A673 (cell line): ENCODE results near the gene PPM1N. TPM values are rescaled to one million over a fixed set of nuclear protein-coding genes. Genes with fewer than 3 reads are reported as not detected.

Experiments used
- BruUV-seq: library from RNA; stranded (reverse); fragments of 400-500 nt; replicated peaks from 2 replicates; lab custom pipeline; 2021; lab: Mats Ljungman, UMichigan
- CTCF ChIA-PET: fragments of 300-600 bp; sonication (Branson Sonifier 250); formaldehyde crosslinking; loops from one replicate; lab custom pipeline; 2022; ENCODE audit warnings: antibody characterized with exemption; lab: Charles Lee
- POLR2A ChIA-PET: fragments of 300-600 bp; sonication (Branson Sonifier 250); formaldehyde crosslinking; loops from one replicate; lab custom pipeline; 2022; ENCODE audit warnings: antibody characterized with exemption; ENCODE audit not compliant: low non-redundant PET; lab: Charles Lee
- DNase-seq: peaks from one replicate; pipeline ENCODE4 v3.0.0-alpha.2; 2015; ENCODE audit warnings: low spot score
- H3K27ac ChIP-seq: fragments of 200-600 bp; sonication (generic); 2 replicates; pipeline ENCODE4 v1.5.1; 2016; ENCODE audit warnings: mixed run types, low read depth, mild to moderate bottlenecking, mixed read lengths, antibody characterized with exemption, low read length; ENCODE audit not compliant: poor library complexity, severe bottlenecking
- H3K27me3 ChIP-seq: fragments of 200-600 bp; sonication (generic); replicated peaks from 2 replicates; pipeline ENCODE4 v1.6.1; 2017; ENCODE audit warnings: mixed run types, low read depth, mild to moderate bottlenecking, mixed read lengths, antibody characterized with exemption, low read length; ENCODE audit not compliant: insufficient read depth, poor library complexity
- H3K36me3 ChIP-seq: fragments of 200-600 bp; sonication (generic); 2 replicates; pipeline ENCODE4 v1.6.1; 2016; ENCODE audit warnings: mixed run types, mild to moderate bottlenecking, mixed read lengths, antibody characterized with exemption, low read length; ENCODE audit not compliant: insufficient read depth, poor library complexity, severe bottlenecking
- H3K4me1 ChIP-seq: fragments of 200-600 bp; sonication (generic); 2 replicates; pipeline ENCODE4 v1.6.1; 2017; ENCODE audit warnings: mixed run types, mild to moderate bottlenecking, mixed read lengths, antibody characterized with exemption, low read length; ENCODE audit not compliant: insufficient read depth, poor library complexity, severe bottlenecking
- H3K4me3 ChIP-seq: fragments of 200-600 bp; sonication (generic); 2 replicates; pipeline ENCODE4 v1.5.1; 2016; ENCODE audit warnings: low read depth, mixed run types, mild to moderate bottlenecking, mixed read lengths, low read length; ENCODE audit not compliant: poor library complexity, severe bottlenecking
- H3K9me3 ChIP-seq: fragments of 200-600 bp; sonication (generic); 2 replicates; pipeline ENCODE4 v1.6.1; 2016; ENCODE audit warnings: mixed run types, low read depth, mild to moderate bottlenecking, mixed read lengths, antibody characterized with exemption, low read length; ENCODE audit not compliant: poor library complexity, severe bottlenecking
- CTCF ChIP-seq: fragments of 300-800, 200-600 bp; sonication (generic); conservative IDR thresholded peaks from 2 replicates; pipeline ENCODE4 v1.5.1; 2017; ENCODE audit warnings: low read depth, mild to moderate bottlenecking, antibody characterized with exemption, low read length, moderate library complexity, mixed read lengths
- EZH2 ChIP-seq: fragments of 200-600 bp; sonication (generic); IDR thresholded peaks from 2 replicates; pipeline ENCODE4 v1.6.1; 2017; ENCODE audit warnings: borderline replicate concordance, low read depth, mild to moderate bottlenecking, mixed read lengths, antibody characterized with exemption, low read length; ENCODE audit not compliant: poor library complexity, severe bottlenecking
- intact Hi-C: fragments of 100-400 bp; cut with micrococcal nuclease; formaldehyde crosslinking; loops from one replicate; pipeline ENCODE4 v1.10.0; 2022; ENCODE audit not compliant: unreplicated experiment
- total RNA-seq: library from RNA; stranded (reverse); gene quantifications from 2 replicates; pipeline ENCODE4 v1.2.3, GENCODE V29; 2021

Gene PPM1N
- total RNA-seq, 1 experiment from 2014 or later = 0.80 TPM

- H3K4me1 ChIP-seq = peaks cover 5% of the 10 kb centered on the region
- intact Hi-C loops = no loop called here
- H3K9me3 ChIP-seq = no peaks in the 10 kb centered on the region
- no peak overlapping the region for H3K27ac ChIP-seq
- H3K36me3 ChIP-seq = peaks cover 10% of the 10 kb centered on the region
- H3K27me3 ChIP-seq = no peaks in the 10 kb centered on the region
- no peak overlapping the region for H3K4me3 ChIP-seq
- CTCF ChIA-PET = no interaction called here
- no peak for DNase-seq
- TF ChIP-seq EZH2 (no peak), CTCF (no peak)
- POLR2A ChIA-PET = no interaction called here
- BruUV-seq = no TSS peak
These were observed 16.3 kb downstream of the PPM1N start for GRCh38 chr19:45514376-45515051.

- Histone ChIP-seq H3K27ac (no peak overlapping the region), H3K36me3 (peaks cover 10% of the 10 kb centered on the region), H3K4me1 (no peaks in the 10 kb centered on the region), H3K4me3 (no peak overlapping the region), H3K9me3 (no peaks in the 10 kb centered on the region), H3K27me3 (no peaks in the 10 kb centered on the region)
- DNase-seq = no peak
- no TSS peak for BruUV-seq
- ChIA-PET CTCF (interaction anchor here (1.3 kb wide), 1 partner anchor 43 kb away, joined by 5 read pairs; no protein-coding TSS in a partner anchor), POLR2A (no interaction called here)
- TF ChIP-seq CTCF = no peak
- TF ChIP-seq EZH2 = no peak
- intact Hi-C loops = no loop called here
These were observed 16.9 kb downstream of the PPM1N start for GRCh38 chr19:45515081-45515624.

- TF ChIP-seq CTCF (no peak), EZH2 (no peak)
- ChIA-PET CTCF (interaction anchor here (0.5 to 1.3 kb wide), 2 partner anchors 42 to 188 kb away, joined by 3 to 5 read pairs; no protein-coding TSS in a partner anchor), POLR2A (no interaction called here)
- intact Hi-C loops = no loop called here
- Histone ChIP-seq H3K27ac (no peak overlapping the region), H3K9me3 (no peaks in the 10 kb centered on the region), H3K36me3 (peaks cover 11% of the 10 kb centered on the region), H3K4me3 (no peak overlapping the region), H3K27me3 (no peaks in the 10 kb centered on the region), H3K4me1 (no peaks in the 10 kb centered on the region)
- no peak for DNase-seq
- BruUV-seq = no TSS peak
These were observed 17.7 kb downstream of the PPM1N start for GRCh38 chr19:45515807-45516401.
